K562 (cell line): ENCODE data around the gene RASAL1. TPM values are rescaled to one million over a fixed set of nuclear protein-coding genes. Genes with fewer than 3 reads are reported as not detected.

ENCODE experiments used
- ATAC-seq: fragments of 200-7000 bp; cut with Tn5 transposase; 3 replicates; pipeline ENCODE4 v1.9.1; 2020; ENCODE audit warnings: moderate library complexity
- BruUV-seq: library from RNA; stranded (reverse); fragments of 400-500 nt; replicated peaks from 2 replicates; lab custom pipeline; 2021; lab: Mats Ljungman, UMichigan
- CTCF ChIA-PET: fragments of 300-600 bp; formaldehyde crosslinking; extraction: SDS; loops from one replicate; lab custom pipeline; 2021; ENCODE audit warnings: low intra/inter-chr PET ratio; lab: Yijun Ruan, JAX
- POLR2A ChIA-PET: fragments of 300-600, 350-650 bp; sonication (Branson Sonifier 250); formaldehyde crosslinking; extraction: SDS; loops from one replicate; lab custom pipeline; 2021; ENCODE audit warnings: antibody characterized with exemption, inconsistent platforms; lab: Yijun Ruan, JAX
- DNase-seq, 4 experiments: peaks; one replicate each; pipeline versions ENCODE4 v3.0.0 to v3.0.0-alpha.2; 2011 to 2018; ENCODE audit warnings: low spot score in 3 of 4, mixed read lengths in 3 of 4; ENCODE audit errors: extremely low read depth in 1 of 4
- FAIRE-seq: peaks from 2 replicates; lab custom pipeline; 2011; peaks lifted over from hg19 to GRCh38; lab: Jason Lieb, UNC
- H2AFZ ChIP-seq: 2 replicates; pipeline ENCODE4 v1.6.0; 2011; ENCODE audit warnings: low read depth, low read length, control low read depth, inconsistent platforms
- H3K27ac ChIP-seq: fragments of 200-600 bp; 3 replicates; pipeline ENCODE4 v1.8.0; 2011; ENCODE audit warnings: low read depth, mild to moderate bottlenecking, control low read depth, inconsistent platforms, low read length, moderate library complexity, mixed read lengths; ENCODE audit errors: extremely low read depth
- H3K27me3 ChIP-seq, 2 experiments: fragments of 300-600 bp in 1 of 2; 2 replicates in 1 of 2; 3 replicates in 1 of 2; pipeline versions ENCODE4 v1.6.0 to v1.8.0; 2011; ENCODE audit warnings: inconsistent platforms in 2 of 2, low read length in 2 of 2, mild to moderate bottlenecking in 1 of 2, mixed read lengths in 1 of 2, moderate library complexity in 1 of 2; ENCODE audit not compliant: control insufficient read depth in 2 of 2, insufficient read depth in 2 of 2
- H3K36me3 ChIP-seq: fragments of 300-600 bp; 3 replicates; pipeline ENCODE4 v1.8.0; 2011; ENCODE audit warnings: mild to moderate bottlenecking, low read length, inconsistent platforms; ENCODE audit not compliant: control insufficient read depth, insufficient read depth
- H3K4me1 ChIP-seq, 2 experiments: fragments of 200-600 bp in 1 of 2; replicated peaks in 1 of 2; 2 replicates in 1 of 2; 3 replicates in 1 of 2; pipeline versions ENCODE4 v1.5.1 to v1.8.0; 2011; ENCODE audit warnings: inconsistent platforms in 2 of 2, low read length in 2 of 2, mild to moderate bottlenecking in 1 of 2, mixed read lengths in 1 of 2, moderate library complexity in 1 of 2; ENCODE audit not compliant: control insufficient read depth in 2 of 2, insufficient read depth in 2 of 2
- H3K4me2 ChIP-seq: 2 replicates; pipeline ENCODE4 v1.6.1; 2011; ENCODE audit warnings: low read length, control low read depth, inconsistent platforms, mixed read lengths; ENCODE audit not compliant: insufficient read depth
- H3K4me3 ChIP-seq: fragments of 200-600 bp; sonication (generic), shearing (Covaris generic); 2 replicates; pipeline ENCODE4 v1.5.1; 2016; ENCODE audit warnings: control low read depth, inconsistent platforms
- H3K79me2 ChIP-seq: fragments of 200-600 bp; 3 replicates; pipeline ENCODE4 v1.8.0; 2011; ENCODE audit warnings: low read length, inconsistent platforms; ENCODE audit not compliant: control insufficient read depth, insufficient read depth
- H3K9ac ChIP-seq, 2 experiments: 2 replicates each; pipeline versions ENCODE4 v1.6.0 to v1.6.1; 2011; ENCODE audit warnings: low read depth in 2 of 2, low read length in 2 of 2, control low read depth in 1 of 2, inconsistent platforms in 1 of 2, mild to moderate bottlenecking in 1 of 2, mixed read lengths in 1 of 2; ENCODE audit not compliant: insufficient read depth in 1 of 2
- H3K9me1 ChIP-seq: one replicate; pipeline ENCODE4 v1.6.0; 2011; ENCODE audit warnings: inconsistent platforms, mild to moderate bottlenecking, low read length, moderate library complexity; ENCODE audit not compliant: control insufficient read depth, insufficient read depth
- H3K9me3 ChIP-seq: replicated peaks from 2 replicates; pipeline ENCODE4 v1.5.1; 2011; ENCODE audit warnings: low read depth, low read length, inconsistent platforms; ENCODE audit not compliant: control insufficient read depth, insufficient read depth
- H4K20me1 ChIP-seq: replicated peaks from 2 replicates; pipeline ENCODE4 v1.6.1; 2011; ENCODE audit warnings: low read length, inconsistent platforms, mixed read lengths; ENCODE audit not compliant: control insufficient read depth, insufficient read depth
- BCOR ChIP-seq: fragments of 450-650 bp; IDR thresholded peaks from 2 replicates; pipeline ENCODE4 v1.6.1; 2016
- CHD4 ChIP-seq: fragments of 200-600 bp; sonication (generic); IDR thresholded peaks from 3 replicates; pipeline ENCODE4 v1.6.1; 2012; ENCODE audit warnings: low read depth, mild to moderate bottlenecking, mixed read lengths, low read length, inconsistent platforms; ENCODE audit not compliant: insufficient read depth, insufficient replicate concordance, poor library complexity, severe bottlenecking
- ETV6 ChIP-seq, 3 experiments: fragments of 150-350 bp in 1 of 3; sonication (generic) in 1 of 3; formaldehyde crosslinking in 1 of 3; IDR thresholded peaks; 2 replicates each; pipeline versions ENCODE4 v1.6.1 to v1.8.0; 2014 to 2022; ENCODE audit warnings: borderline replicate concordance in 2 of 3, low read depth in 2 of 3, antibody characterized with exemption in 1 of 3, low read length in 1 of 3, mild to moderate bottlenecking in 1 of 3, missing genetic modification reagents in 1 of 3
- HMG20A ChIP-seq: fragments of 450-650 bp; formaldehyde crosslinking; conservative IDR thresholded peaks from 2 replicates; pipeline ENCODE4 v1.4.0; 2020; ENCODE audit warnings: mild to moderate bottlenecking, mixed read lengths
- KDM1A ChIP-seq, 2 experiments: fragments of 450-650 bp; IDR thresholded peaks; 2 replicates each; pipeline ENCODE4 v1.6.1; 2016; ENCODE audit warnings: mild to moderate bottlenecking in 2 of 2
- MECOM ChIP-seq: fragments of 250-450 bp; sonication (Bioruptor Pico); IDR thresholded peaks from 2 replicates; pipeline ENCODE4 v1.8.0; 2022; ENCODE audit warnings: inconsistent platforms
- NRF1 ChIP-seq, 2 experiments: fragments of 450-650 bp; IDR thresholded peaks in 1 of 2; conservative IDR thresholded peaks in 1 of 2; 2 replicates each; pipeline ENCODE4 v1.6.1; 2014; ENCODE audit warnings: mild to moderate bottlenecking in 2 of 2
- PTBP1 ChIP-seq: fragments of 200-400 bp; formaldehyde crosslinking; IDR thresholded peaks from 2 replicates; pipeline ENCODE4 v1.6.1; 2017; ENCODE audit warnings: low read depth, low read length
- SIN3B ChIP-seq: fragments of 450-650 bp; IDR thresholded peaks from 2 replicates; pipeline ENCODE4 v1.6.1; 2017; ENCODE audit warnings: low read depth, mild to moderate bottlenecking, moderate library complexity
- SMARCA5 ChIP-seq: fragments of 450-650 bp; IDR thresholded peaks from 2 replicates; pipeline ENCODE4 v1.6.1; 2016
- WHSC1 ChIP-seq: IDR thresholded peaks from one replicate; pipeline ENCODE4 v1.6.1; 2012; ENCODE audit warnings: low read length, control low read depth, inconsistent platforms
- ZNF143 ChIP-seq: sonication (generic); formaldehyde crosslinking; IDR thresholded peaks from 2 replicates; pipeline ENCODE4 v1.9.0; 2022; ENCODE audit warnings: mild to moderate bottlenecking, missing genetic modification reagents
- ZNF561 ChIP-seq: fragments of 450-650 bp; formaldehyde crosslinking; conservative IDR thresholded peaks from 2 replicates; pipeline ENCODE4 v1.4.0; 2020; ENCODE audit warnings: mild to moderate bottlenecking, moderate library complexity
- WGBS: fragments of 100-300 bp; shearing (Covaris generic); methylation state at CpG from one replicate; pipeline ENCODE4 v1.1.6; 2016; ENCODE audit warnings: low coverage, mixed read lengths; ENCODE audit not compliant: insufficient coverage; ENCODE audit errors: missing lambda C conversion rate; 5-methylcytosine and 5-hydroxymethylcytosine counted together
- in situ Hi-C: fragments of 300-500 bp; cut with MboI; formaldehyde crosslinking; loops from 4 replicates; pipeline ENCODE4 v1.15.0; 2018; ENCODE audit warnings: inconsistent platforms, mixed read lengths
- intact Hi-C: fragments of 100-400 bp; cut with micrococcal nuclease; formaldehyde crosslinking; loops from 2 replicates; pipeline ENCODE4 v1.14.2; 2022
- polyA plus RNA-seq, 8 experiments: library from polyadenylated mRNA; depleted of rRNA in 4 of 8; stranded (reverse) in 5 of 8; unstranded in 3 of 8; fragments of >200 nt; fragmentation: Nextera tagmentation in 2 of 8; fragmentation: Illumina TruSeq in 1 of 8; extraction: Ambion mirVana in 2 of 8; extraction: Trizol in 1 of 8; gene quantifications; 2 replicates each; pipeline versions ENCODE4 v1.2.1 to v1.2.3, GENCODE V29; 2011 to 2014; ENCODE audit warnings: inconsistent platforms in 1 of 8, missing spikeins in 1 of 8
- total RNA-seq, 7 experiments: library from RNA; depleted of rRNA in 6 of 7; stranded (reverse); fragments of >200 nt in 6 of 7; fragmentation: Illumina TruSeq in 2 of 7; extraction: Trizol in 2 of 7; gene quantifications; 2 replicates each; pipeline versions ENCODE4 v1.2.1 to v1.2.3, GENCODE V29; 2011 to 2021; ENCODE audit warnings: low replicate concordance in 1 of 7
- TF ChIP-seq, protein P1 (sequence below): sonication (generic); formaldehyde crosslinking; IDR thresholded peaks from 2 replicates; pipeline ENCODE4 v1.8.0; 2022; ENCODE audit warnings: mild to moderate bottlenecking, missing genetic modification reagents
- TF ChIP-seq, protein P2 (sequence below): fragments of 450-650 bp; IDR thresholded peaks from 2 replicates; pipeline ENCODE4 v1.7.0; 2016; ENCODE audit warnings: borderline replicate concordance
- TF ChIP-seq, protein P3 (sequence below): sonication (generic); formaldehyde crosslinking; IDR thresholded peaks from 2 replicates; pipeline ENCODE4 v1.8.1; 2023; ENCODE audit warnings: mild to moderate bottlenecking, missing genetic modification reagents
- TF ChIP-seq, protein P4 (sequence below): fragments of 450-650 bp; formaldehyde crosslinking; conservative IDR thresholded peaks from 2 replicates; pipeline ENCODE4 v1.4.0; 2022; ENCODE audit warnings: mild to moderate bottlenecking, missing genetic modification characterization

The RASAL1 gene
- total and polyA plus RNA-seq, 9 of the 15 experiments (the other 6 are each of a cell fraction or from before 2014, with no cell fraction given) = 0.06 to 0.16 (median 0.14) TPM; not detected in 6

DNA sequence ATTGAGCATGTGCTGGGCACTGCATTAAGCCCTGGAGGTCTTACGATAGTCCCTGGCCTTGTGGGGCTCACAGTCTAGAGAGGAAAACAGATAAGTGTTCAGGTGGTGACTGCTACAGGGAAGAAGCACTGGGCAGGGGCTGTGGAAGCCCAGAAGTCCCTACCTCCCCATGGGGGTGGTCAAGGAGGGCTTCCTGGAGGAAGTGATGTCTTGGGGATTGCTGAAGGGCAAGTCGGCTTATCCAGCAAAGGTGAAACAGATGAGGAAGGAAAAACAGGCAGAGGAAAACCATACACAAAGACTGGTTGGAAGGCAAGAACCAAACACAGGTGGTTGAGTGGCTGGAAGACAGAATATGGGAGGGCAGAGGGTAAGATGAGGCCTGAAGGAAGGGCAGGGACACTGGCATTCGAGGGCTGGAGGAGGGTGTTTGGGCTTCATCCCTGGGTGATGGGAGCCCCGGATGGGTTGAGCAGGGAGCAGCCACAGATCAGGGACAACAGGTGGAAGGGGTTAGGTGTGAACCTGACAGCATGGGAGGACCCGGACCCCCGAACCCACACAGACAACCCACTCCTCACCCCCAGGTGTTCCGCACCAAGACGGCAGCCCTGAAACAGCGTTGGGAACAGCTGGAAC lies 16.8 kb upstream of the RASAL1 start:
- 5% methylated on average over 9 of the region's 9 CpGs for WGBS
- intact Hi-C loops (loop anchor here (5.0 kb wide), 1 partner anchor 160 kb away; no protein-coding TSS in a partner anchor), in situ Hi-C loops (no loop called here)
- CTCF ChIA-PET = interaction anchor here (1.7 kb wide), 1 partner anchor 104 kb away, joined by 8 read pairs; no protein-coding TSS in a partner anchor
- Histone ChIP-seq H3K4me3 (peak overlapping the region; percentile 42), H3K4me1 (peaks cover 5 to 26% of the 10 kb centered on the region in 2 experiments; a peak in 3 of 5 replicates), H3K79me2 (no peaks in the 10 kb centered on the region), H3K27ac (no peak overlapping the region), H4K20me1 (peaks cover 8% of the 10 kb centered on the region), H3K9me3 (no peaks in the 10 kb centered on the region), H2AFZ (peak overlapping the region; percentile 97), H3K36me3 (no peaks in the 10 kb centered on the region), H3K27me3 (peaks cover 18 to 32% of the 10 kb centered on the region in 2 experiments), H3K9me1 (peaks cover 3% of the 10 kb centered on the region), H3K9ac (peak overlapping the region in 1 of 2 experiments; percentile 75; a peak in 3 of 4 replicates), H3K4me2 (peak overlapping the region; percentile 75)
- no TSS peak for BruUV-seq
- POLR2A ChIA-PET = interaction anchor here (0.6 to 1.2 kb wide), 5 partner anchors 9 to 219 kb away, joined by 3 to 4 read pairs (median 3); no protein-coding TSS in a partner anchor
- DNase-seq = no peak
- ATAC-seq = no peak
- peak; percentile 26 for FAIRE-seq
- TF ChIP-seq ZNF143 (CRISPR knock-in tag) (no peak), HMG20A (CRISPR knock-in tag) (no peak), PTBP1 (peak; percentile 82; the same call in 1 of the 2 replicates), WHSC1 (no peak), ZNF561 (CRISPR knock-in tag) (no peak), SMARCA5 (0 out of 2 replicates have a peak, but pooled peaks have one; percentile 34), CHD4 (no peak), NRF1 (conservative IDR thresholded peaks at IDR 0.05 in 1 of 2, IDR thresholded peaks at IDR 0.05 in 1 of 2) (no peak), KDM1A (IDR thresholded peaks at IDR 0.05) (peak in 1 of 2 experiments; percentile 22; a peak in 1 of 4 replicates), ETV6 (IDR thresholded peaks at IDR 0.05; ENCODE audit: borderline replicate concordance in 1 of 2, low read depth in 2 of 2, low read length in 1 of 2) (no peak), ETV6 (CRISPR knock-in tag; IDR thresholded peaks at IDR 0.05; ENCODE audit: borderline replicate concordance) (no peak), MECOM (no peak), SIN3B (no peak), BCOR (peak; percentile 81)
- TF ChIP-seq, protein P1, sequence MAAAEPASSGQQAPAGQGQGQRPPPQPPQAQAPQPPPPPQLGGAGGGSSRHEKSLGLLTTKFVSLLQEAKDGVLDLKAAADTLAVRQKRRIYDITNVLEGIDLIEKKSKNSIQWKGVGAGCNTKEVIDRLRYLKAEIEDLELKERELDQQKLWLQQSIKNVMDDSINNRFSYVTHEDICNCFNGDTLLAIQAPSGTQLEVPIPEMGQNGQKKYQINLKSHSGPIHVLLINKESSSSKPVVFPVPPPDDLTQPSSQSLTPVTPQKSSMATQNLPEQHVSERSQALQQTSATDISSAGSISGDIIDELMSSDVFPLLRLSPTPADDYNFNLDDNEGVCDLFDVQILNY (CRISPR knock-in tag) = no peak
- TF ChIP-seq, protein P2, sequence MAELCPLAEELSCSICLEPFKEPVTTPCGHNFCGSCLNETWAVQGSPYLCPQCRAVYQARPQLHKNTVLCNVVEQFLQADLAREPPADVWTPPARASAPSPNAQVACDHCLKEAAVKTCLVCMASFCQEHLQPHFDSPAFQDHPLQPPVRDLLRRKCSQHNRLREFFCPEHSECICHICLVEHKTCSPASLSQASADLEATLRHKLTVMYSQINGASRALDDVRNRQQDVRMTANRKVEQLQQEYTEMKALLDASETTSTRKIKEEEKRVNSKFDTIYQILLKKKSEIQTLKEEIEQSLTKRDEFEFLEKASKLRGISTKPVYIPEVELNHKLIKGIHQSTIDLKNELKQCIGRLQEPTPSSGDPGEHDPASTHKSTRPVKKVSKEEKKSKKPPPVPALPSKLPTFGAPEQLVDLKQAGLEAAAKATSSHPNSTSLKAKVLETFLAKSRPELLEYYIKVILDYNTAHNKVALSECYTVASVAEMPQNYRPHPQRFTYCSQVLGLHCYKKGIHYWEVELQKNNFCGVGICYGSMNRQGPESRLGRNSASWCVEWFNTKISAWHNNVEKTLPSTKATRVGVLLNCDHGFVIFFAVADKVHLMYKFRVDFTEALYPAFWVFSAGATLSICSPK = no peak
- TF ChIP-seq, protein P3, sequence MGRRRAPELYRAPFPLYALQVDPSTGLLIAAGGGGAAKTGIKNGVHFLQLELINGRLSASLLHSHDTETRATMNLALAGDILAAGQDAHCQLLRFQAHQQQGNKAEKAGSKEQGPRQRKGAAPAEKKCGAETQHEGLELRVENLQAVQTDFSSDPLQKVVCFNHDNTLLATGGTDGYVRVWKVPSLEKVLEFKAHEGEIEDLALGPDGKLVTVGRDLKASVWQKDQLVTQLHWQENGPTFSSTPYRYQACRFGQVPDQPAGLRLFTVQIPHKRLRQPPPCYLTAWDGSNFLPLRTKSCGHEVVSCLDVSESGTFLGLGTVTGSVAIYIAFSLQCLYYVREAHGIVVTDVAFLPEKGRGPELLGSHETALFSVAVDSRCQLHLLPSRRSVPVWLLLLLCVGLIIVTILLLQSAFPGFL (CRISPR knock-in tag) = no peak
- TF ChIP-seq, protein P4, sequence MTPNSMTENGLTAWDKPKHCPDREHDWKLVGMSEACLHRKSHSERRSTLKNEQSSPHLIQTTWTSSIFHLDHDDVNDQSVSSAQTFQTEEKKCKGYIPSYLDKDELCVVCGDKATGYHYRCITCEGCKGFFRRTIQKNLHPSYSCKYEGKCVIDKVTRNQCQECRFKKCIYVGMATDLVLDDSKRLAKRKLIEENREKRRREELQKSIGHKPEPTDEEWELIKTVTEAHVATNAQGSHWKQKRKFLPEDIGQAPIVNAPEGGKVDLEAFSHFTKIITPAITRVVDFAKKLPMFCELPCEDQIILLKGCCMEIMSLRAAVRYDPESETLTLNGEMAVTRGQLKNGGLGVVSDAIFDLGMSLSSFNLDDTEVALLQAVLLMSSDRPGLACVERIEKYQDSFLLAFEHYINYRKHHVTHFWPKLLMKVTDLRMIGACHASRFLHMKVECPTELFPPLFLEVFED (CRISPR knock-in tag) = no peak
